ENCODE measurements around the gene CPA4.

The CPA4 gene

DNA sequence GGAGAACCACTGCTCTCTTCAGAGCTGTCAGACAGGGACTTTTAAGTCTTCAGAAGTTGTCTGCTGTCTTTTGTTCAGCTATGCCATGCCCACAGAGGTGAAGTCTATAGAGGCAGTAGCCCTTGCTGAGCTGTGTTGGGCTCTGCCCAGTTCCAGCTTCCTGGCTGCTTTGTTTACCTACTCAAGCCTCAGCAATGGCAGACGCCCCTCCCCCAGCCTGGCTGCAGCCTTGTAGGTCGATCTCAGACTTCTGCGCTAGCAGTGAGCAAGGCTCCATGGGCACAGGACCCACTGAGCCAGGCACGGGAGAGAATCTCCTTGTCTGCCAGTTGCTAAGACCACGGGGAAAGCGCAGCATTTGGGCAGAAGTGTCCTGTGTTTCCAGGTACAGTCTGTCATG is 38.4 kb upstream of the CPA4 start:
- no peaks in the 10 kb centered on the region for H3K4me1 ChIP-seq (ENCODE audit: low read length)
- H3K27me3 ChIP-seq (replicated peaks; ENCODE audit: insufficient read depth, low read length) = no peaks in the 10 kb centered on the region
- H3K9me3 ChIP-seq (replicated peaks; ENCODE audit: insufficient read depth, low read length) = no peaks in the 10 kb centered on the region
- TF ChIP-seq EZH2phosphoT487 (IDR thresholded peaks at IDR 0.05; ENCODE audit: low read length) = no peak
- TF ChIP-seq, protein P1, sequence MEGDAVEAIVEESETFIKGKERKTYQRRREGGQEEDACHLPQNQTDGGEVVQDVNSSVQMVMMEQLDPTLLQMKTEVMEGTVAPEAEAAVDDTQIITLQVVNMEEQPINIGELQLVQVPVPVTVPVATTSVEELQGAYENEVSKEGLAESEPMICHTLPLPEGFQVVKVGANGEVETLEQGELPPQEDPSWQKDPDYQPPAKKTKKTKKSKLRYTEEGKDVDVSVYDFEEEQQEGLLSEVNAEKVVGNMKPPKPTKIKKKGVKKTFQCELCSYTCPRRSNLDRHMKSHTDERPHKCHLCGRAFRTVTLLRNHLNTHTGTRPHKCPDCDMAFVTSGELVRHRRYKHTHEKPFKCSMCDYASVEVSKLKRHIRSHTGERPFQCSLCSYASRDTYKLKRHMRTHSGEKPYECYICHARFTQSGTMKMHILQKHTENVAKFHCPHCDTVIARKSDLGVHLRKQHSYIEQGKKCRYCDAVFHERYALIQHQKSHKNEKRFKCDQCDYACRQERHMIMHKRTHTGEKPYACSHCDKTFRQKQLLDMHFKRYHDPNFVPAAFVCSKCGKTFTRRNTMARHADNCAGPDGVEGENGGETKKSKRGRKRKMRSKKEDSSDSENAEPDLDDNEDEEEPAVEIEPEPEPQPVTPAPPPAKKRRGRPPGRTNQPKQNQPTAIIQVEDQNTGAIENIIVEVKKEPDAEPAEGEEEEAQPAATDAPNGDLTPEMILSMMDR (IDR thresholded peaks at IDR 0.05; ENCODE audit: low read length) = no peak
- no peak for TF ChIP-seq EZH2 (optimal IDR thresholded peaks at IDR 0.05; ENCODE audit: low read depth, low read length)
- no peak overlapping the region for H3K9ac ChIP-seq (ENCODE audit: low read length)
- H4K20me1 ChIP-seq (ENCODE audit: insufficient read depth, low read length) = no peaks in the 10 kb centered on the region
- no peak for DNase-seq
- H3K4me2 ChIP-seq (ENCODE audit: low read depth, low read length) = no peak overlapping the region
- H3K27ac ChIP-seq (ENCODE audit: low read length) = no peak overlapping the region
- no peaks in the 10 kb centered on the region for H3K36me3 ChIP-seq (replicated peaks; ENCODE audit: insufficient read depth, low read length)
- no peak overlapping the region for H3K4me3 ChIP-seq (ENCODE audit: low read length)
- no peaks in the 10 kb centered on the region for H3F3A ChIP-seq (ENCODE audit: insufficient read depth, low read length)
- no peaks in the 10 kb centered on the region for H3K9me2 ChIP-seq (replicated peaks; ENCODE audit: insufficient read depth, low read length)
- no peaks in the 10 kb centered on the region for H3K79me2 ChIP-seq (ENCODE audit: low read length)
- H2AFZ ChIP-seq (ENCODE audit: low read length) = no peak overlapping the region

DNA sequence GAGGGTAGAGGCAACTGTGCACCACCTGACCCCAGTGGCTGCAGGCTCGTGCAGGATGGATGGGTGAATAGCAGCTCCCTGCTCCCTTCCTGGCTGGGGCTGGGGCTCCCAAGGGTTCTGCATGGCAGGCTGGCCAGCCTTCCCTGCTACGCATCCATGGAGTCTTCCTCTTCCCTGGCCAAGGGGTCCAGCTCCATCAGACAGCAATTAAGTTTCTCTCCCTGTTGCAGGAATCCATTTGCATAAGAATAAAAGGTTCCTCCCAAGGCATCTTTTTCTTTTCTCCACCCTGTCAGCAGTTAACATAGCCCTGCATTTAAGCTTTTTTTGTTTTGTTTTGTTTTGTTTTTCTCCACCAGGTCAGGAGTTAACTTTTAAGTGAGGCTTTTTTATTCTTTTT is 36.3 kb upstream of the CPA4 start:
- Histone ChIP-seq H3F3A (ENCODE audit: insufficient read depth, low read length) (no peaks in the 10 kb centered on the region), H3K27me3 (replicated peaks; ENCODE audit: insufficient read depth, low read length) (no peaks in the 10 kb centered on the region), H3K4me2 (ENCODE audit: low read depth, low read length) (no peak overlapping the region), H3K79me2 (ENCODE audit: low read length) (no peaks in the 10 kb centered on the region), H3K36me3 (replicated peaks; ENCODE audit: insufficient read depth, low read length) (no peaks in the 10 kb centered on the region), H3K9ac (ENCODE audit: low read length) (no peak overlapping the region), H2AFZ (ENCODE audit: low read length) (no peak overlapping the region), H3K9me2 (replicated peaks; ENCODE audit: insufficient read depth, low read length) (no peaks in the 10 kb centered on the region), H3K4me1 (ENCODE audit: low read length) (no peaks in the 10 kb centered on the region), H3K27ac (ENCODE audit: low read length) (no peak overlapping the region), H3K4me3 (ENCODE audit: low read length) (no peak overlapping the region), H4K20me1 (ENCODE audit: insufficient read depth, low read length) (no peaks in the 10 kb centered on the region), H3K9me3 (replicated peaks; ENCODE audit: insufficient read depth, low read length) (no peaks in the 10 kb centered on the region)
- TF ChIP-seq EZH2phosphoT487 (IDR thresholded peaks at IDR 0.05; ENCODE audit: low read length) = no peak
- TF ChIP-seq EZH2 (optimal IDR thresholded peaks at IDR 0.05; ENCODE audit: low read depth, low read length) = no peak
- TF ChIP-seq, protein P1 (IDR thresholded peaks at IDR 0.05; ENCODE audit: low read length) = no peak
- no peak for DNase-seq

- Histone ChIP-seq H3K9ac (ENCODE audit: low read length) (no peak overlapping the region), H3K36me3 (replicated peaks; ENCODE audit: insufficient read depth, low read length) (no peaks in the 10 kb centered on the region), H4K20me1 (ENCODE audit: insufficient read depth, low read length) (no peaks in the 10 kb centered on the region), H3K9me2 (replicated peaks; ENCODE audit: insufficient read depth, low read length) (no peaks in the 10 kb centered on the region), H3K27ac (ENCODE audit: low read length) (no peak overlapping the region), H3K9me3 (replicated peaks; ENCODE audit: insufficient read depth, low read length) (no peaks in the 10 kb centered on the region), H2AFZ (ENCODE audit: low read length) (no peak overlapping the region), H3K27me3 (replicated peaks; ENCODE audit: insufficient read depth, low read length) (no peaks in the 10 kb centered on the region), H3K4me2 (ENCODE audit: low read depth, low read length) (no peak overlapping the region), H3K79me2 (ENCODE audit: low read length) (no peaks in the 10 kb centered on the region), H3F3A (ENCODE audit: insufficient read depth, low read length) (no peaks in the 10 kb centered on the region), H3K4me1 (ENCODE audit: low read length) (no peaks in the 10 kb centered on the region), H3K4me3 (ENCODE audit: low read length) (no peak overlapping the region)
- TF ChIP-seq, protein P1 (IDR thresholded peaks at IDR 0.05; ENCODE audit: low read length) = no peak
- TF ChIP-seq EZH2 (optimal IDR thresholded peaks at IDR 0.05; ENCODE audit: low read depth, low read length) = no peak
- DNase-seq = no peak
These were observed 34.4 kb upstream of the CPA4 start for GRCh38 chr7:130258494-130259078.

Data from MM.1S (cell line).